Measurements from ENCODE around the gene PSMD1.
A peak's percentile ranks its signal among the peaks of the same experiment; 100 is the strongest.
"Not testable (repeated sequence)": the region's sequence is repeated elsewhere in the genome, so short reads cannot be mapped to it uniquely, and the experiment has no call there.

PSMD1 gene

DNA sequence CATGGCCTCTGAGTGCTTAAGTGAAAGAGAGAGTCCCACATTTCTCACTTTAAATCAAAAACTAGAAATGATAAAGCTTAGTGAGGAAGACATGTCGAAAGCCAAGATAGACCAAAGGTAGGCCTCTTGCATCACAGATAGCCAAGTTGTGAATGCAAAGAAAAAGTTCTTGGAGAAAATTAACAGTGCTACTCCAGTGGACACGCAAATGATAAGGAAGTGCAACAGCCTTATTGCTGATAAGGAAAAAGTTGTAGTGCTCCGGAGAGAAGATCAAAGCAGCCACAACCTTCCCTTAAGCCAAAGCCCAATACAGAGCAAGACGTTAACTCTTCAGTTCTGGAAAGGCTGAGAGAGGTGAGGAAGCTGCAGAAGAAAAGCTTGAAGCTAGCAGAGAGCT is 32.1 kb downstream of the PSMD1 start:
- no peak overlapping the region for H3K4me3 Mint-ChIP-seq
- H3K4me1 Mint-ChIP-seq: no peaks in the 10 kb centered on the region
- H3K9me3 Mint-ChIP-seq: no peaks in the 10 kb centered on the region
- ATAC-seq (replicated peaks; ENCODE audit: extremely low read depth, poor library complexity, severe bottlenecking): no peak
- no peak overlapping the region for H3K27ac Mint-ChIP-seq (ENCODE audit: low read depth)
- H3K27me3 Mint-ChIP-seq: no peaks in the 10 kb centered on the region
- H3K36me3 Mint-ChIP-seq (ENCODE audit: insufficient read depth): peaks cover 40% of the 10 kb centered on the region
- DNase-seq (ENCODE audit: low spot score in 2 of 2): no peak

GRCh38 chr2:231093933-231094332 is 37.3 kb downstream of the PSMD1 start:
- H3K27me3 Mint-ChIP-seq: no peaks in the 10 kb centered on the region
- peaks cover 10% of the 10 kb centered on the region for H3K9me3 Mint-ChIP-seq
- H3K36me3 Mint-ChIP-seq (ENCODE audit: insufficient read depth): peaks cover 16% of the 10 kb centered on the region
- no peak for DNase-seq (ENCODE audit: low spot score in 2 of 2)
- ATAC-seq (replicated peaks; ENCODE audit: extremely low read depth, poor library complexity, severe bottlenecking): no peak
- H3K27ac Mint-ChIP-seq (ENCODE audit: low read depth): no peak overlapping the region
- peaks cover 5% of the 10 kb centered on the region for H3K4me1 Mint-ChIP-seq
- no peak overlapping the region for H3K4me3 Mint-ChIP-seq

GRCh38 chr2:231094736-231095346 is 38.2 kb downstream of the PSMD1 start:
- Mint-ChIP-seq H3K9me3 (peaks cover 12% of the 10 kb centered on the region), H3K36me3 (ENCODE audit: insufficient read depth) (peaks cover 13% of the 10 kb centered on the region), H3K27me3 (no peaks in the 10 kb centered on the region), H3K27ac (ENCODE audit: low read depth) (no peak overlapping the region), H3K4me3 (no peak overlapping the region), H3K4me1 (peaks cover 5% of the 10 kb centered on the region)
- no peak for DNase-seq (ENCODE audit: low spot score in 2 of 2)
- ATAC-seq (replicated peaks; ENCODE audit: extremely low read depth, poor library complexity, severe bottlenecking): no peak

- Mint-ChIP-seq H3K4me1 (peaks cover 5% of the 10 kb centered on the region), H3K36me3 (ENCODE audit: insufficient read depth) (peaks cover 9% of the 10 kb centered on the region), H3K27me3 (no peaks in the 10 kb centered on the region), H3K9me3 (peaks cover 17% of the 10 kb centered on the region), H3K4me3 (no peak overlapping the region), H3K27ac (ENCODE audit: low read depth) (no peak overlapping the region)
- no peak for ATAC-seq (replicated peaks; ENCODE audit: extremely low read depth, poor library complexity, severe bottlenecking)
- no peak for DNase-seq (ENCODE audit: low spot score in 2 of 2)
Observed at GRCh38 chr2:231099918-231100317, 43.3 kb downstream of the PSMD1 start.

- DNase-seq (ENCODE audit: low spot score in 2 of 2); H3K4me3 Mint-ChIP-seq; H3K27ac Mint-ChIP-seq (ENCODE audit: low read depth); H3K4me1 Mint-ChIP-seq; H3K27me3 Mint-ChIP-seq; ATAC-seq (replicated peaks; ENCODE audit: extremely low read depth, poor library complexity, severe bottlenecking); H3K36me3 Mint-ChIP-seq (ENCODE audit: insufficient read depth): not testable (repeated sequence)
- H3K9me3 Mint-ChIP-seq: peaks cover 17% of the 10 kb centered on the region
Observed at GRCh38 chr2:231100321-231100720, 43.7 kb downstream of the PSMD1 start.

DNA sequence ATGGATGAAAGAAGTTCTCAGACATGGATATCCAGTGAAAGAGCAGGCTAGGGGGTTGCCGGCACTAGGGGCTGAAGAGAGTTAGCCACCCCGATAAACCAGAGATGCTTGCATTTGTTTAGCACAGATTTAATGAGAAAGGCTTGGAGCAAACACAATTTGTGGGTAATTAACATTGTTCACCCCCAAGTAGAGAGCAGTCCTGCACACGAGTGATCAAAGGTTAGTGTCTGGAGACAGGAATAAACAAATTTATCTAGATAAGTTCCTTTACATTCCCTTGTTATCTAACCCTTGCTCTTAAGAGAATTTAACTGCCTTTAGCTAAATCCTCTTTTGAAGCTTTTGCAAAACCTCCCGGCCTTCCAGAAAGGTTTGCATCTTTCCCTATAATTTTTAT is 44.3 kb downstream of the PSMD1 start:
- H3K4me1 Mint-ChIP-seq: peaks cover 5% of the 10 kb centered on the region
- H3K27ac Mint-ChIP-seq (ENCODE audit: low read depth): no peak overlapping the region
- DNase-seq (ENCODE audit: low spot score in 2 of 2) (no peak), ATAC-seq (replicated peaks; ENCODE audit: extremely low read depth, poor library complexity, severe bottlenecking) (no peak)
- no peaks in the 10 kb centered on the region for H3K27me3 Mint-ChIP-seq
- peaks cover 8% of the 10 kb centered on the region for H3K36me3 Mint-ChIP-seq (ENCODE audit: insufficient read depth)
- no peak overlapping the region for H3K4me3 Mint-ChIP-seq
- peaks cover 17% of the 10 kb centered on the region for H3K9me3 Mint-ChIP-seq

- DNase-seq (ENCODE audit: low spot score in 2 of 2): no peak
- ATAC-seq (replicated peaks; ENCODE audit: extremely low read depth, poor library complexity, severe bottlenecking): no peak
- Mint-ChIP-seq H3K4me3 (no peak overlapping the region), H3K36me3 (ENCODE audit: insufficient read depth) (peaks cover 10% of the 10 kb centered on the region), H3K4me1 (no peaks in the 10 kb centered on the region), H3K27me3 (no peaks in the 10 kb centered on the region), H3K9me3 (peaks cover 17% of the 10 kb centered on the region), H3K27ac (ENCODE audit: low read depth) (no peak overlapping the region)
Observed at GRCh38 chr2:231102772-231103171, 46.1 kb downstream of the PSMD1 start.

- H3K27me3 Mint-ChIP-seq: no peaks in the 10 kb centered on the region
- H3K4me3 Mint-ChIP-seq: no peak overlapping the region
- no peaks in the 10 kb centered on the region for H3K4me1 Mint-ChIP-seq
- no peak overlapping the region for H3K27ac Mint-ChIP-seq (ENCODE audit: low read depth)
- ATAC-seq (replicated peaks; ENCODE audit: extremely low read depth, poor library complexity, severe bottlenecking): peak; percentile 62
- DNase-seq (ENCODE audit: low spot score in 2 of 2): peak in 1 of 2 donors; percentile 16
- H3K9me3 Mint-ChIP-seq: peaks cover 6% of the 10 kb centered on the region
- H3K36me3 Mint-ChIP-seq (ENCODE audit: insufficient read depth): peaks cover 13% of the 10 kb centered on the region
Observed at GRCh38 chr2:231104115-231104713, 47.5 kb downstream of the PSMD1 start.

- H3K27ac Mint-ChIP-seq (ENCODE audit: low read depth): no peak overlapping the region
- no peaks in the 10 kb centered on the region for H3K4me1 Mint-ChIP-seq
- peaks cover 27% of the 10 kb centered on the region for H3K36me3 Mint-ChIP-seq (ENCODE audit: insufficient read depth)
- no peak for ATAC-seq (replicated peaks; ENCODE audit: extremely low read depth, poor library complexity, severe bottlenecking)
- H3K27me3 Mint-ChIP-seq: no peaks in the 10 kb centered on the region
- no peak for DNase-seq (ENCODE audit: low spot score in 2 of 2)
- no peaks in the 10 kb centered on the region for H3K9me3 Mint-ChIP-seq
- no peak overlapping the region for H3K4me3 Mint-ChIP-seq
Observed at GRCh38 chr2:231110551-231110950, 53.9 kb downstream of the PSMD1 start.

DNA sequence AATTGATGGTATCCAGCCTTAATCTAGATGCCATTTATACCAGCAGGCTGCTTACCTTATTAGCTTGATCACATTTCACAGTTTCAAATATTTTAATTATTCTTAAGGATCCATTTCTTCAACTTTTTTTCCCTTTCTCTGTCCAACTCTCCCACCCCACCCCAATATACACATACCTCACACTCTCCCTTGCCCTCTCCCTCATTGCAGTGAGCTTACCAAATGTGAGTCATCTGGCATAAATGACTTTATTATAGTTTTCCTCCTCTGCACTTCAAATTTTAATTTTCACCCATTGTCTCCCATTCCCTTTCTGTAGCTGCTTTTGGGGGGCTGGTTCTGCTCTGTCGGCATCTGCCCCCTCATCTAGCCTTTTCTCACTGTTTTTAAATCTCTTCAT is 55.3 kb downstream of the PSMD1 start:
- Mint-ChIP-seq H3K4me3 (no peak overlapping the region), H3K27ac (ENCODE audit: low read depth) (no peak overlapping the region), H3K27me3 (no peaks in the 10 kb centered on the region)

DNA sequence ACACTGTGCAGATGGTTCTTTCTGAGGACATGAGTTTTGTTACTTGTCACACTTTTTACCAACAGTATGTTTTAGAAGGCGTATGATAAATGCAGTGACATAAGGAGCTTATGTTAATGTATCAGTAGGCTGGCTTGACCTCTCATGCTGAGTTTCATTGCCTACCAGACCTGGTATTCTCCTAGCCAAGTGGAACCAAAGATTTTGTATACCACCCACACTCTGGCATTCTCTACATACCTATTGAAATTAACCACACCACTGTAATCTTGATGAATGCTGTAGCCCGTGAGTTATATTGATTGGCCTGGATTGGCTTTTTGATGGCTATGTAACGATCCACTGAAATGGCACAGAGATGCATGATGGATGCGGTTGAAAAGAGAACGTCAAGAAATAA is 56.8 kb downstream of the PSMD1 start:
- H3K4me1 Mint-ChIP-seq: peaks cover 6% of the 10 kb centered on the region
- H3K9me3 Mint-ChIP-seq: no peaks in the 10 kb centered on the region
- peaks cover 22% of the 10 kb centered on the region for H3K36me3 Mint-ChIP-seq (ENCODE audit: insufficient read depth)
- no peaks in the 10 kb centered on the region for H3K27me3 Mint-ChIP-seq
- H3K4me3 Mint-ChIP-seq: no peak overlapping the region
- no peak for ATAC-seq (replicated peaks; ENCODE audit: extremely low read depth, poor library complexity, severe bottlenecking)
- no peak overlapping the region for H3K27ac Mint-ChIP-seq (ENCODE audit: low read depth)
- no peak for DNase-seq (ENCODE audit: low spot score in 2 of 2)

More for the DNA sequence above, 55.3 kb downstream of the PSMD1 start:
- no peaks in the 10 kb centered on the region for H3K9me3 Mint-ChIP-seq
- DNase-seq (ENCODE audit: low spot score in 2 of 2): no peak
- peaks cover 24% of the 10 kb centered on the region for H3K36me3 Mint-ChIP-seq (ENCODE audit: insufficient read depth)
- ATAC-seq (replicated peaks; ENCODE audit: extremely low read depth, poor library complexity, severe bottlenecking): no peak
- H3K4me1 Mint-ChIP-seq: no peaks in the 10 kb centered on the region

- H3K27ac Mint-ChIP-seq (ENCODE audit: low read depth): no peak overlapping the region
Observed at GRCh38 chr2:231115651-231116050, 59.0 kb downstream of the PSMD1 start.

DNA sequence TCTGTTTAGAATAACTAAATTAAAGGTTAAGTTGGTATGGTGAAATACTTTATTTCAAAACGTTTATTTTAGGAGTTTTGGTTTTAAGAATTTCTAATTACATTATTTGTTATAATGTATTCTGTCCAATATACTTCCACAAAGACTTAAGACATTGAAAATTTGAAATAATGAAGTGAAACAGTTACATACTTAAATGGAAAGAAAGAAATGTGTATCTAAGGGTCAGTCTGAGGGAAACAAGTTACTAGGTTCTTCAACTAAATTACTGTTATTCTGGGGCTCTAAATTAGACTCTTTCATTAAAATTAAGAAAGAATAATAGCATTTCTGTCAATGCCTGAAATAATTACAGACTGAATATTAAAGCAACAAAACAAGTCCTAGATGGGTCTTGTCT is 60.5 kb downstream of the PSMD1 start:
- Mint-ChIP-seq H3K4me1 (peaks cover 6% of the 10 kb centered on the region), H3K27me3 (no peaks in the 10 kb centered on the region), H3K4me3 (no peak overlapping the region), H3K36me3 (ENCODE audit: insufficient read depth) (peaks cover 4% of the 10 kb centered on the region), H3K27ac (ENCODE audit: low read depth) (no peak overlapping the region), H3K9me3 (no peaks in the 10 kb centered on the region)
- ATAC-seq (replicated peaks; ENCODE audit: extremely low read depth, poor library complexity, severe bottlenecking): no peak
- DNase-seq (ENCODE audit: low spot score in 2 of 2): no peak

More at GRCh38 chr2:231115651-231116050, 59.0 kb downstream of the PSMD1 start:
- Mint-ChIP-seq H3K27me3 (no peaks in the 10 kb centered on the region), H3K36me3 (ENCODE audit: insufficient read depth) (peaks cover 8% of the 10 kb centered on the region), H3K4me3 (no peak overlapping the region), H3K9me3 (no peaks in the 10 kb centered on the region), H3K4me1 (peaks cover 6% of the 10 kb centered on the region)
- ATAC-seq (replicated peaks; ENCODE audit: extremely low read depth, poor library complexity, severe bottlenecking) (no peak), DNase-seq (ENCODE audit: low spot score in 2 of 2) (no peak)

All from central memory CD8-positive, alpha-beta T cell (primary cell).